Measurements from ENCODE around the gene TAC4.
A peak's percentile ranks its signal among the peaks of the same experiment; 100 is the strongest.

Gene TAC4

DNA sequence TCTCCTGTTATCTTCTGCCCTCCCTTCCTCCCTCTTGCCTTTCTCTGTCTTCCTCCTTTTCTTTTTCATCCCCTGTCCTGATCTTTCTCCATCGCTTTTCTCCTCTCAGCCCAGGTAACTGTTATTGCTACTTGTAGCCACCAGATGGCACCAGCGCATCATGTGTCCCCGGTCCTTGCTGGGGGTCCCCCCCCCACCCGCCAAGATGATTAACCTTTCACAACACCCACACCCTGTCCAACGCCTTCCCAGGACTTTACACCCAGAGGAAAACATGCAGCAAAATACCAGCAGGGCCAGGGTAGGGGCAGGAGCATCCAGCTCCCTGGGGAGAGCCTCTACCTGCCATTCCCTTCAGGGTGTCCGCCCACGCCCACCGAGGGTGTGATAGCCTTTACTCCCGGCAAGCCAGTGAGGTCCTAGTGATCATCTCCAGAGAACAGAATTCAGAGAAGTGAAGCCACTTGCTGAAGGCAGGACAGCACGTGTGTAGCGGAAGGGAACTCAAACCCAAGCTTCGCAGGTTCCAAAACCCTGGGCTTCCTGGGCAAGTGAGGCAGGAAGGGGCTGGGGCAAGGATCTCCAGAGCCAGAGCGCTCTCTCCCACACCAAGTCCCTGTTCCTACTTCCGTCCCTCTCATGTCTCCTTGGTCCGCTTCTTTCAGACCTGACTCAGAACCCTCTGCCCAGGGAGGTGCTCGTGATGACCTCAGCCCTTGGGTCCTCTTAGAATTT is 13.4 kb upstream of the TAC4 start:
- no peak overlapping the region for H3K27ac ChIP-seq
- TF ChIP-seq ZFX (IDR thresholded peaks at IDR 0.05; ENCODE audit: borderline replicate concordance), result no peak
- TF ChIP-seq, protein P1, sequence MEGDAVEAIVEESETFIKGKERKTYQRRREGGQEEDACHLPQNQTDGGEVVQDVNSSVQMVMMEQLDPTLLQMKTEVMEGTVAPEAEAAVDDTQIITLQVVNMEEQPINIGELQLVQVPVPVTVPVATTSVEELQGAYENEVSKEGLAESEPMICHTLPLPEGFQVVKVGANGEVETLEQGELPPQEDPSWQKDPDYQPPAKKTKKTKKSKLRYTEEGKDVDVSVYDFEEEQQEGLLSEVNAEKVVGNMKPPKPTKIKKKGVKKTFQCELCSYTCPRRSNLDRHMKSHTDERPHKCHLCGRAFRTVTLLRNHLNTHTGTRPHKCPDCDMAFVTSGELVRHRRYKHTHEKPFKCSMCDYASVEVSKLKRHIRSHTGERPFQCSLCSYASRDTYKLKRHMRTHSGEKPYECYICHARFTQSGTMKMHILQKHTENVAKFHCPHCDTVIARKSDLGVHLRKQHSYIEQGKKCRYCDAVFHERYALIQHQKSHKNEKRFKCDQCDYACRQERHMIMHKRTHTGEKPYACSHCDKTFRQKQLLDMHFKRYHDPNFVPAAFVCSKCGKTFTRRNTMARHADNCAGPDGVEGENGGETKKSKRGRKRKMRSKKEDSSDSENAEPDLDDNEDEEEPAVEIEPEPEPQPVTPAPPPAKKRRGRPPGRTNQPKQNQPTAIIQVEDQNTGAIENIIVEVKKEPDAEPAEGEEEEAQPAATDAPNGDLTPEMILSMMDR (IDR thresholded peaks at IDR 0.05), result peak; percentile 91

DNA sequence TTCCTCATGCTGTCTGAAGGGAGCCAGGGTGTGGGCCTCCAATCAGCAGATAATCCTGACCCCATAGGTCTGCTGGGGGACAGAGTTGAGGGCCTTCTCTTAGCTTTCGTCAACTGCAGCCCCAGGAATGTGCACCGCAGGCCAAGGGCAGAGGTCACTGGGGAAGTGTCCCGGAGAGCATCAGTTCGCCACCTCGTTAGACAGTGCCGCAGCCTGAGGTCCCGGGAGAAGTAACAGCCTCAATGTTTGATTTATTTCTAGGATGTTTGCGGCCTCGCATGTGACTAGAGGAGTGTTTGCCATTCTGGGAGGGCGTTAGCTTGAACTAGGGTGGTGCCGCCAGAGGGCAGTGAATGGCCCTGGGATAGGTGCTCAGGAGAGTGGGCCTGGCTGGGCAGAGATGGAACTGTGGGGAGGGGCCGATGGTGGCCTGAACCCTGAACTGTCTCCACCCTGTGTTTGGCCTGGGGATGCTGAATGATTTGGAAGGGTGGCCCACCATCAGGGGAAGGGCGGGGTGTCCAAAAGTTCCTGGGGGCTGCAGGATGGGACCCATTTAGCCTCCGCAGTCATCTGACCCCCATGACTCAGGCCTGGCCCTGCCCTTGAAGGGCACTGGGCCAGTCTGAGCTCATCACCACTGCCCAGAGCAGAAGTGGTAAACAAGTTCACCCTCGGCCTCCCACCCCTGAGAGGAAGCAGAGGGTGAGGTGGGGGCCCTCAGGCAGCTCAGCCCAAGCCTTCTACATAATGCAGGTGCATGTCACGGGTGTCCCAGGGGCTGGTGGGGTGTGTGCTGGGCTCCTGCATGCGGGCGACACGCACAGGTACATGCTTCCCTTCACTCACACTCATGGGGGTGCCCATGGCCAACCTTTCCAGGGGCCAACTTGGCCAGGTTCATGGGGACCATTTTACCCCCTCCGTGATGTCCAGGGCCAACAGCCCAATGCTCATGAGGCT is 12.4 kb upstream of the TAC4 start:
- no peak overlapping the region for H3K27ac ChIP-seq
- no peak for TF ChIP-seq ZFX (IDR thresholded peaks at IDR 0.05; ENCODE audit: borderline replicate concordance)
- TF ChIP-seq, protein P1 (IDR thresholded peaks at IDR 0.05), result peak; percentile 18; the same call in 1 of the 2 replicates

DNA sequence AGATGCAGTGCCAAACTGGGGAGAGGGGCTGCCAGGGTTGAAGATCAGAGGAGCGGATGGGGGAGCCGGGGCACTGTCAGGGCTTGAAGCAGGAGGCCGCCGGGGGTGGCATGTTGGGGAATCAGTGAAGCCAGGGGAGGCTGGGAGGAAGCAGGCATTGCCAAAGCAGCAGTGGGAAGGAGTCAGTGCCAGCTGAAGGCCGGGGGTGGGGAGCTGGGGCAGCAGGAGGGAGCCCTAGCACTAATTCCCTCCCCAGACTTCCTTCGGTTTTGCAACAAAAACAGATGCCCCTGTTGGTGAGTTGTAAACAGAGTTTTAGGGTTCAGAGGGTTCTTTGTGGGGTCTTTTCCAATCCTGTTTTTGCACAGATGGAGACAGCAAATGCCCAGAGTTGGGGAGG is 10.9 kb upstream of the TAC4 start:
- TF ChIP-seq, protein P1 (IDR thresholded peaks at IDR 0.05), result no peak
- TF ChIP-seq ZFX (IDR thresholded peaks at IDR 0.05; ENCODE audit: borderline replicate concordance), result no peak
- H3K27ac ChIP-seq, result no peak overlapping the region

DNA sequence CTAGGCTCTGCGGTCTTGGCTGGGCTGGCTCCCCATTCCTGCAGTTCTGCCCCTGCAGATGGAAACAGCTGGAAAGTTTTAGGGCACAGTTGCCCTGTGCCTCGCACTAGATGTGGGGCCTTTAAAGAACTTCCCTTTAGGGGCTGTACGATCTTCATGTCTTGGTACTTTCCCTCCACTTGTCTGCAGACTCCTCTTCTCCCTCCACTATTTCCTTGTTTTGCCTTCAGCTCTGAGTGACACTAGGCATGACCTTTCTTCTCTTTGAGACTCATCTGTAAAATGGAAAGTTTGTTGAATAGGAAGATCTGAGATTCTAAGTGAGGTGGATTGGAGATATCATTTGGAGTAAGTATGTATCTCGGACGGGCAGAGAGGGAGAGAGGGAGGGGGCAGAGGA is 6.3 kb upstream of the TAC4 start:
- H3K27ac ChIP-seq, result no peak overlapping the region
- no peak for TF ChIP-seq ZFX (IDR thresholded peaks at IDR 0.05; ENCODE audit: borderline replicate concordance)
- TF ChIP-seq, protein P1 (IDR thresholded peaks at IDR 0.05), result no peak

DNA sequence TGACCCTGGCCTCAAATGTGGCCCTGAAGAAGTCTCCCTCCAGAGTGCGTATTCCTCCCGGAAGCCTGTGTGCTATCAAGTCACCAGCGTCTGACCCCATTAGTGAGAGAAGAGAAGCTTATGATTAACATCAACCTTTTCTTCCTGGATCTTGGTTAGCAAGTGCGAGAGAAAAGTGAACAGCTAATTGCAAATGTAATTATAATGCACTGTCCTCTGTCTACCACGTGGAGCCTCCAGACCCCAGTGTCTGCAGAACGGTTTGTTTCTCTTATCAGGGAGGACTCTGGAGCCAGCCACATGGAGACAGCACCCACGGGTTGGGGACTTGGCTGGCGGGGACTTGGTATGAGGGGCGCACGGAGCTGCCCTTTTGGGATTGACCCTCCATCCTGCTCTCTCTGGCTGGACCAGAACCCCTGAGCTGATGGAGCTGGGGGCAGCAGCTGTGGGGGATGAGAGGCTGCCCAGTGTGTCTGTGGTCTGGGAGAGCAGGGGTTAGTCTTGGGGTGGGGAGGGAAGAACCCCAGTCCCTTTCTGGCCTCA is 5.7 kb upstream of the TAC4 start:
- TF ChIP-seq, protein P1 (IDR thresholded peaks at IDR 0.05), result no peak
- TF ChIP-seq ZFX (IDR thresholded peaks at IDR 0.05; ENCODE audit: borderline replicate concordance), result no peak
- no peak overlapping the region for H3K27ac ChIP-seq

DNA sequence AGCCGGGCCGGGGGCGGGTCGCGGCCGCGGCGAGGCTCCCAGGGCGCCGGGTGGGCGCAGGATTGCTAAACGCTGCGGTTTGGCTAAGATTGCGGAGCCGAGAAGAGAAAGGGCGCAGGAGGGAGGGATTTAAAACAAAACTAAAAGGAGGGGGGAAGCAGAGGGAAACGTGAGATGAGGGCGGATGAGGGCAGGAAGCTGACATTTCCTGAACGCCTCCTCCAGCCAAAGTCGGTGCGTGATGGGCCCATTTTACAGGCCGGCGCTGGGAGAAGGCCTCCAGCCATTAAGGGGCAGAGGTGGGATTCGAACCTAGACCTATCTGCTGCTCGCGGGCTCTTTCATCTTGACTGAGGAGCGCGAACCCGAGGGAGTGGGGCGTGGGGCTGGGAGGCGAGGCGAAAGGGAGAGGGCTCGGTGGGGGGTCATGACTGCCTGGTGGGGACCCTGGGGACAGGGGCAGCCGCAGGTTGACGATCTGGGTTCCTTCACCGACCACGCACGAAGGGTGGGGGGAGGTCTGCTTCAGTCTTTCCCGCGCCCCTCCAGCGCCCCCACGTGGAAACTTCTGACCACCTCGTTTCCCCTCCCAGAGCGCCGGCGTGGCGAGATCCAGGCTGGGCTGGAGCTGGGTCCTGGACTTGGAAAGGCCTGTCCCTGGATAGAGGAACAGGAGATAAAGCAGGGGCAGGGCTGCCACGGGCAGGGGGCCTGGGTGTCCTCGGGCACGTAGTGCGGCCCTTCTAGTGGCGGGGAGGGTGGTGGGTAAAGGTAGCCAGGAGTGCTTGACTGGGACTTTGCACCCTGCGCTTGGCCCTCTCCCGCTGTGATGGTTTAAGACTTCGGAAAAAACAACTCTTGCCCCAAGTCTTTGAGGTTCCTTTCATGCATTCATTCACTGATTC is 3.8 kb upstream of the TAC4 start:
- H3K27ac ChIP-seq, result no peak overlapping the region
- TF ChIP-seq, protein P1 (IDR thresholded peaks at IDR 0.05), result peak; percentile 83
- no peak for TF ChIP-seq ZFX (IDR thresholded peaks at IDR 0.05; ENCODE audit: borderline replicate concordance)
